ENCODE results near the gene MAST3. TPM values are rescaled to one million over a fixed set of nuclear protein-coding genes. Genes with fewer than 3 reads are reported as not detected.
A peak's percentile ranks its signal among the peaks of the same experiment; 100 is the strongest.

Gene MAST3
- total and polyA plus RNA-seq, 7 experiments from 2014 or later: 10.2 to 58.7 (median 37.4) TPM

DNA sequence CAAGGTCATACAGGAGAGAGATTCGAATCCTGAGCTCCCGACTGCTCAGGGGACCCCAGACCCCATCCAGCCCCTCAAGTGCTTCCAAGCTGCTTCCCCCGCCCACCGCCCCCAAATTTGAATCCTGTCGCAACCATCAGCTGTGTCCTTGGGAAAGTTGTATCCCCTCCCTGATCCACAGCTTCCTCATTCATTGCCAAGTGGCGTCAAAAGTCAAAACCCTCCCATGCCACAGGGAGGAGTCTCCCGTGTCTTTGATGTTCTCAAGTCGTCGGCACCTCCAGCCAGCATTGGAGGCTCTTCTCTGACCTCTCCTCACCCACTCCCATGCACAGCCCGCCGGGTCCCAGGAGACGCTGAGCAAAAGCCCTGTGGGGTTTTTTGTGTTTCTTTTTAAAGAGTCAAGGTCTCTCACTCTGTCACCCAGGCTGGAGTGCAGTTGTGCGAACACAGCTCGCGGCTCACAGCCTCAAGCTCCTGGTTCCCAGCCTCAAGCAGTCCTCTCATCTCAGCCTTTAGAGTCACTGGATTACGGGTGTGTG lies 73.2 kb downstream of the MAST3 start:
- intact Hi-C loops (cut with micrococcal nuclease): no loop called here
- Histone ChIP-seq H3K9me3 (ENCODE audit: control insufficient read depth in 2 of 3, low read length in 3 of 3) (no peaks in the 10 kb centered on the region), H3K36me3 (ENCODE audit: control insufficient read depth in 2 of 3, insufficient read depth in 3 of 3, low read length in 3 of 3) (peaks cover 0 to 32% (median 4%) of the 10 kb centered on the region in 3 experiments), H3K27ac (ENCODE audit: low read depth, low read length) (no peak overlapping the region), H3K27me3 (ENCODE audit: control insufficient read depth in 2 of 2, insufficient read depth in 2 of 2, low read length in 2 of 2) (no peaks in the 10 kb centered on the region), H3K4me1 (ENCODE audit: control insufficient read depth in 2 of 2, insufficient read depth in 2 of 2, low read length in 2 of 2) (peaks cover 5 to 13% of the 10 kb centered on the region in 2 donors), H3K4me3 (ENCODE audit: low read length) (no peak overlapping the region)
- POLR2A ChIA-PET: interaction anchor here (0.6 to 1.0 kb wide), 3 partner anchors 22 to 126 kb away, joined by 3 to 6 read pairs (median 5); partner anchors contain the start of gene MPV17L2
- H3K36me3 Mint-ChIP-seq: peaks cover 3 to 17% (median 7%) of the 10 kb centered on the region in 5 donors
- ATAC-seq (peak; percentile 14), DNase-seq (no peak)
- H3K27ac Mint-ChIP-seq: peak overlapping the region in 2 of 9 donors; percentile 46 to 56
- no peak overlapping the region for H3K4me3 Mint-ChIP-seq
- H3K27me3 Mint-ChIP-seq: no peaks in the 10 kb centered on the region
- CTCF ChIA-PET: interaction anchor here (0.6 to 2.1 kb wide), 3 partner anchors 60 to 147 kb away, joined by 3 to 7 read pairs (median 3); no protein-coding TSS in a partner anchor
- H3K9me3 Mint-ChIP-seq: no peaks in the 10 kb centered on the region
- H3K4me1 Mint-ChIP-seq: peaks cover 0 to 28% (median 10%) of the 10 kb centered on the region in 7 donors

DNA sequence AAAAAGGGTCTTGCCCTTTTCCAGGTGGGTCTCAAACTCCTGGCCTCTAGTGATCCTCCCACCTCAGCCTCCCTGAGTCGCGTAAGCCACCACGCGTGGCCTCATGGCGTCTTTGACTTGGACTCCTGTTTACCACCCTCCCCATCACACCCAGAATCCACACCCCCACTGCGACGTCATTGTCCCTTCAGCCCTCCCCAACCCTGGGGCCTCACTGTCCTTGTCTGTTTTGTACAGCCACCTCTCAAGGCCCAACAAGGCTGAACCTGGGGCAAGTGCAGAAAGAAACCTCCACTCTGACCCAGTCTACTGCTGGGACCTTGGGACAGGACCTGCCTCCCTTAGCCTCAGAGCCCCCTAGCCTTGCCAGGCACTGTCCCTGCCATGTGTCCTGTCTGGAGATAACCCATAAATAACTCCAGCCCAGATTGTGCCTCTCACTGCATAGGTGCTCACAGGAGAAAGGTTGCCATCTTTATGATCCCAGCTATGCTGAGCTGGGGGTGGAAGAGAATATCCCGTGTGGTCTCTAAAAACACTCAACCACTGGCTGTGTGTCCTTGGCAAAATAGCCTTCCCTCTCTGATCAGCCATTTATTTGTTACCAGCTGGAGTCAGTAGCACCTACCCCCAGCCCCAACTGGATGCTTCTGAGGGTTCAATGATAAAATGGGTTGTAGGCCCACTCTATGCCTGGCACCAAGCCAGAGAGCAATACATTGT lies 74.2 kb downstream of the MAST3 start:
- H3K4me1 Mint-ChIP-seq: peaks cover 0 to 31% (median 10%) of the 10 kb centered on the region in 7 donors
- peaks cover 0 to 18% (median 4%) of the 10 kb centered on the region in 5 donors for H3K36me3 Mint-ChIP-seq
- H3K4me3 ChIP-seq (ENCODE audit: low read length): no peak overlapping the region
- H3K4me1 ChIP-seq (ENCODE audit: control insufficient read depth in 2 of 2, insufficient read depth in 2 of 2, low read length in 2 of 2): peaks cover 5 to 13% of the 10 kb centered on the region in 2 donors
- no peaks in the 10 kb centered on the region for H3K9me3 ChIP-seq (ENCODE audit: control insufficient read depth in 2 of 3, low read length in 3 of 3)
- H3K27ac ChIP-seq (ENCODE audit: low read depth, low read length): no peak overlapping the region
- no peaks in the 10 kb centered on the region for H3K27me3 Mint-ChIP-seq
- intact Hi-C loops (cut with micrococcal nuclease): loop anchor here in 1 of 2 donors (2.0 kb wide), 1 partner anchor 171 kb away; no protein-coding TSS in a partner anchor
- CTCF ChIA-PET: interaction anchor here (0.6 to 2.1 kb wide), 5 partner anchors 19 to 404 kb away, joined by 4 to 7 read pairs (median 4); no protein-coding TSS in a partner anchor
- H3K27me3 ChIP-seq (ENCODE audit: control insufficient read depth in 2 of 2, insufficient read depth in 2 of 2, low read length in 2 of 2): no peaks in the 10 kb centered on the region
- H3K9me3 Mint-ChIP-seq: no peaks in the 10 kb centered on the region
- H3K36me3 ChIP-seq (ENCODE audit: control insufficient read depth in 2 of 3, insufficient read depth in 3 of 3, low read length in 3 of 3): peaks cover 0 to 22% (median 0%) of the 10 kb centered on the region in 3 experiments
- POLR2A ChIA-PET: interaction anchor here (0.6 kb wide), 2 partner anchors 63 to 70 kb away, joined by 3 read pairs; no protein-coding TSS in a partner anchor
- H3K4me3 Mint-ChIP-seq: no peak overlapping the region
- peak overlapping the region in 5 of 9 donors; percentile 14 to 47 (median 22) for H3K27ac Mint-ChIP-seq
- no peak for ATAC-seq
- DNase-seq: no peak

DNA sequence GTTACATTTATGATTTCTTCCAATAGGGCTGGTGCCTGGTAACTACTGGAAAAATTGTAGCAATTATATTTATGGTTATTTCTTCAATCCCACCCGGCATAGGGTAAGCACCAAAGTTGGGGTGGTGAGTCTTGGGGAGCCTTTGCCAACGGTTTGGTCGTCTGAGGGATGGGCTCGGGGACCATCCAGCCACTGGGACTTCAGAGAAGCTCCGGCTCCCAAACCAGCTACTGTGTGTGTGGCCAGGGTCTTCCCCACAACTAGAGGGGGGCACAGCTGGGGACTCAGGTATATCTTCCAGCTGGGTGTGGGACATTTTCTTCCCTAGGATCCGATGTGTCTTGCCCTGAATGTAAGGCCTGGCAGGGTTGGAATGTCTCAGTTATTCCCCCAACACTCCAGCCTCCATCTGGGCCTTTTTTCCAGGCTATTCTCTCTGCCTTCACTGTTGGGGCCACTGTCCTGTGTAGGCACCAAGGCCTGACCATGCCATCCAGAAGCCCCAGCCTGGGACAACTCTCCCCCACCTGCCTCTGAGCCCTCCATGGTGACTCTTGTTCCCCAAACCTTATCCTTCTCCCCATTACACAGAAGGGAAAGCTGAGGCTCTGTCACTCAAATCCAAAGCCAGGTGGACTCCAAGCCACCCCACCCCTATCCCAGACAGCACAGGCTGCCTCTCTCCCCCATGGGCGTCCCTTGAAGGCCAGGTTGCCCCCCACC lies 74.9 kb downstream of the MAST3 start:
- Mint-ChIP-seq H3K36me3 (peaks cover 0 to 23% (median 4%) of the 10 kb centered on the region in 5 donors), H3K4me3 (peak overlapping the region in 9 of 10 donors; percentile 41 to 94 (median 47)), H3K9me3 (no peaks in the 10 kb centered on the region), H3K27ac (peak overlapping the region in 5 of 9 donors; percentile 9 to 80 (median 72)), H3K27me3 (no peaks in the 10 kb centered on the region), H3K4me1 (peaks cover 0 to 32% (median 12%) of the 10 kb centered on the region in 7 donors)
- ATAC-seq (no peak), DNase-seq (no peak)
- H3K27me3 ChIP-seq (ENCODE audit: control insufficient read depth in 2 of 2, insufficient read depth in 2 of 2, low read length in 2 of 2): no peaks in the 10 kb centered on the region
- ChIA-PET POLR2A (no interaction called here), CTCF (interaction anchor here (0.6 to 0.7 kb wide), 4 partner anchors 18 to 404 kb away, joined by 4 to 5 read pairs (median 4); no protein-coding TSS in a partner anchor)
- intact Hi-C loops (cut with micrococcal nuclease): loop anchor here in 1 of 2 donors (1.0 to 2.0 kb wide), 4 partner anchors 11 to 172 kb away; partner anchors contain the start of gene RAB3A
- H3K4me3 ChIP-seq (ENCODE audit: low read length): no peak overlapping the region
- H3K36me3 ChIP-seq (ENCODE audit: control insufficient read depth in 2 of 3, insufficient read depth in 3 of 3, low read length in 3 of 3): peaks cover 0 to 15% (median 0%) of the 10 kb centered on the region in 3 experiments
- H3K27ac ChIP-seq (ENCODE audit: low read depth, low read length): peak overlapping the region; percentile 29
- no peaks in the 10 kb centered on the region for H3K9me3 ChIP-seq (ENCODE audit: control insufficient read depth in 2 of 3, low read length in 3 of 3)
- H3K4me1 ChIP-seq (ENCODE audit: control insufficient read depth in 2 of 2, insufficient read depth in 2 of 2, low read length in 2 of 2): peaks cover 5 to 13% of the 10 kb centered on the region in 2 donors

DNA sequence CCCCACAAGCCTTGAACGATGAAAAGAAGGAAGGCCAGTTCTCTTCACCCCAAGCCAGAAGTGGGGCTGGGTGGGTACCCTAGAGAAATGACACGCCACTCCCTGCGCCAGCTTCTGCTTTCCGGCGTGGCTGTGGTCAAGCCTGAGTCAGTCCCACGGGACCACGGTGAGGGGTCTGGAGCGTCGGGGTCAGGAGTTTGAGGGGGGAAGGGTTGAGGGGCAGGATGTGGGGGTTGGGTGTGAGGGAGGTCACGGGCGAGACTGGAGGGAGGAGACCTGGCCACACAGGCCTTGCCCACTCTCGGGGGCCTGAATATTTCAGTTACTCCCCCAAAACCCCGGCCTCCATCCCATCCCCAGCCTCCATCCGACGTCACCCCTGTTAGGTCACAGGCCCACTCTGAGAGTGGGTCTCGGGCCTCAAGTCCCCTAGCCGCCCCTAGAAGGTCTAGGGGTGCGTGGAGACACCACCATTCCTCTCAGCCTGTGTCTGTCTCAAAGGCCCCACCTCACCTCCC lies 75.5 kb downstream of the MAST3 start:
- POLR2A ChIA-PET: no interaction called here
- no peaks in the 10 kb centered on the region for H3K9me3 Mint-ChIP-seq
- Histone ChIP-seq H3K36me3 (ENCODE audit: control insufficient read depth in 2 of 3, insufficient read depth in 3 of 3, low read length in 3 of 3) (peaks cover 0 to 14% (median 0%) of the 10 kb centered on the region in 3 experiments), H3K4me1 (ENCODE audit: control insufficient read depth in 2 of 2, insufficient read depth in 2 of 2, low read length in 2 of 2) (peaks cover 5 to 13% of the 10 kb centered on the region in 2 donors), H3K4me3 (ENCODE audit: low read length) (peak overlapping the region; percentile 78), H3K27me3 (ENCODE audit: control insufficient read depth in 2 of 2, insufficient read depth in 2 of 2, low read length in 2 of 2) (no peaks in the 10 kb centered on the region), H3K9me3 (ENCODE audit: control insufficient read depth in 2 of 3, low read length in 3 of 3) (no peaks in the 10 kb centered on the region), H3K27ac (ENCODE audit: low read depth, low read length) (peak overlapping the region; percentile 67)
- DNase-seq (no peak), ATAC-seq (peak; percentile 68)
- intact Hi-C loops (cut with micrococcal nuclease): loop anchor here in 1 of 2 donors (1.0 to 2.0 kb wide), 4 partner anchors 12 to 172 kb away; partner anchors contain the start of gene RAB3A
- peak overlapping the region in 8 of 9 donors; percentile 49 to 89 (median 76) for H3K27ac Mint-ChIP-seq
- peak overlapping the region; percentile 77 to 94 (median 89) for H3K4me3 Mint-ChIP-seq
- CTCF ChIA-PET: no interaction called here
- H3K4me1 Mint-ChIP-seq: peaks cover 0 to 31% (median 11%) of the 10 kb centered on the region in 7 donors
- H3K27me3 Mint-ChIP-seq: no peaks in the 10 kb centered on the region
- peaks cover 0 to 22% (median 2%) of the 10 kb centered on the region in 5 donors for H3K36me3 Mint-ChIP-seq

DNA sequence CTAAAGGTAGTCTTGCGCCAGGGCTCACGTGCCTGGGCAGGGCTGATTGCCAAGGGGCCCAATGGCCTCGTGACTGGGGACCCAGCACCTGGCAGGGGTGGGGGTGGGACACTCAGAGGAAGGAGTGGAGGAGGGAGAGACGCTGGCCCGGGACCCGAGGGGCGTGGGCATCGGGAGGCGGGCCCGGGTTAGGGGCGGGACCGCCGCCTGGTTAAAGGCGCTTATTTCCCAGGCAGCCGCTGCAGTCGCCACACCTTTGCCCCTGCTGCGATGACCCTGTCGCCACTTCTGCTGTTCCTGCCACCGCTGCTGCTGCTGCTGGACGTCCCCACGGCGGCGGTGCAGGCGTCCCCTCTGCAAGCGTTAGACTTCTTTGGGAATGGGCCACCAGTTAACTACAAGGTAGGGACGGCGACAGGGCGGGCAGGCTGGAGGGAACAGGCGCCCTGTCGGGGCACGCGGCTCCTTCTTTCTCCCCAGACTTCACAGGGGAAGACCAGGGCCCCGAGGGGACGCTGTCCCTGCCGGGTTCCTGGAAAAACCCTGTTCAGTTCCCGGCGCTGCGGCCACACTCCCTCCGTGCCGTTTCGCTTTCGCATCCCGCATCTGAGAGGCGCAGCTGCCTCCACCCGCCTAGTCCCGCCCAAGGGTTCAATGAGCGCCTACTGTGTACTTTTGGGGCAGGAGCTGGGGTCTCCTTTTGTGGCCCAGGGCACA lies 76.2 kb downstream of the MAST3 start, which contains the start of gene IFI30:
IFI30 (plus strand) TSS at position 242 of the 717 bp plus-strand sequence; CDS start at position 271, 29 bp downstream.
- CTCF ChIA-PET: interaction anchor here (0.6 to 0.9 kb wide), 6 partner anchors 12 to 528 kb away, joined by 3 read pairs; no protein-coding TSS in a partner anchor
- Histone ChIP-seq H3K27ac (ENCODE audit: low read depth, low read length) (peak within 1 kb of the TSS; percentile 67), H3K36me3 (ENCODE audit: control insufficient read depth in 2 of 3, insufficient read depth in 3 of 3, low read length in 3 of 3) (peaks cover 0 to 8% (median 0%) of the 10 kb centered on the region in 3 experiments), H3K27me3 (ENCODE audit: control insufficient read depth in 2 of 2, insufficient read depth in 2 of 2, low read length in 2 of 2) (no peaks in the 10 kb centered on the region), H3K4me1 (ENCODE audit: control insufficient read depth in 2 of 2, insufficient read depth in 2 of 2, low read length in 2 of 2) (peaks cover 5 to 13% of the 10 kb centered on the region in 2 donors), H3K4me3 (ENCODE audit: low read length) (peak within 1 kb of the TSS; percentile 78), H3K9me3 (ENCODE audit: control insufficient read depth in 2 of 3, low read length in 3 of 3) (no peaks in the 10 kb centered on the region)
- DNase-seq: peak in 8 of 9 donors; percentile 41 to 76 (median 52)
- H3K4me3 Mint-ChIP-seq: peak within 1 kb of the TSS; percentile 84 to 94 (median 90)
- no peaks in the 10 kb centered on the region for H3K9me3 Mint-ChIP-seq
- POLR2A ChIA-PET: interaction anchor here (0.7 to 1.6 kb wide), 4 partner anchors 19 to 149 kb away, joined by 3 to 11 read pairs (median 4); partner anchors contain the start of genes LSM4 and MPV17L2
- no peaks in the 10 kb centered on the region for H3K27me3 Mint-ChIP-seq
- H3K36me3 Mint-ChIP-seq: peaks cover 0 to 21% (median 0%) of the 10 kb centered on the region in 5 donors
- H3K4me1 Mint-ChIP-seq: peaks cover 0 to 29% (median 10%) of the 10 kb centered on the region in 7 donors
- intact Hi-C loops (cut with micrococcal nuclease): loop anchor here (1.0 to 2.0 kb wide), 4 partner anchors 12 to 173 kb away; partner anchors contain the start of gene RAB3A (in 1 of the 2)
- peak; percentile 79 for ATAC-seq
- peak within 1 kb of the TSS; percentile 62 to 89 (median 79) for H3K27ac Mint-ChIP-seq
